Measurements from ENCODE around the gene ZNF324B.

DNA sequence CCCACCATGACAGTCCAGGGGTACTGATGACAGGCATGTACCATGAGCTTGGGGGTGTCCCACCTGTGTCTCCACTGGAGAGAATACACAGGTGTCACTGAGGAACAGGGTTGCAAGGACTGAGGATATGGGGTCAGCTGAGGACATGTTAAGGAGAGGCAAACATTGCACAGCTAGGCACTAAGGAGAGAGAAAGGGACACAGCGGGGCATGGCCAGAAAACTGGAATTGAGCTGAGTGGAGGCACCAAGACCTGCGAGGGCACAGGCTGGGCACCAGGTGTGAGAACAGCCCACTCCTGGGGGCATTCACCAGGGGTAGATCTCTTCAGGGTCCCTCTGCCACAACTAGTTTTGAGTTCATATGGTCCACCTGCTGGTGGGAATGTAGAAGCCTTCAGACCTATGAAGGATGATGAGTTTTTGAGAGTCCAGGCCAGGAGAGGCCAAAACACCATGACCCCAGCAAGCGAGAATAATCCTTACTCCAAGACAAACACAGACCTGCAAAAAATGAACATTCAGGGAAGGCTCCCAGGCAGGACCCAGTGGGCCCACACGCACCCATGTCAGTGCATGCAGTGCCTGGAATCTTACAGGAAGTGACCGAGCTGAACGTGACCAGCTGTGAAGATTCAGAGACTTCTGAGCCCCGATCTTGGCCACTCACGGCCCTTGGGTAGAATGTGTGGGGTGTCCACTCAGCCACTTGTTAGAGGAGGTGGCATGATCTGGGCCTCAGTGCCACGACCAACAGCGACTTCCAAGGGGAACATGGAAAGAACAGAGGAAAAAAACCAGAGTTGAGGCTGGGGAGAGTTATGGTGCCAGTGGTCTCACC, 44.4 kb upstream of the ZNF324B start:
- TF ChIP-seq CTCF (tag by site-specific recombination; IDR thresholded peaks at IDR 0.05) (peak; percentile 45), ZNF623 (tag by site-specific recombination; IDR thresholded peaks at IDR 0.05) (no peak), ZBTB1 (tag by site-specific recombination; IDR thresholded peaks at IDR 0.05) (no peak), ZNF335 (tag by site-specific recombination; conservative IDR thresholded peaks at IDR 0.05) (no peak), ZNF660 (tag by site-specific recombination; IDR thresholded peaks at IDR 0.05) (no peak), ZNF624 (tag by site-specific recombination; IDR thresholded peaks at IDR 0.05) (no peak), SALL2 (tag by site-specific recombination; IDR thresholded peaks at IDR 0.05; ENCODE audit: borderline replicate concordance) (no peak), ZNF510 (tag by site-specific recombination; IDR thresholded peaks at IDR 0.05; ENCODE audit: insufficient replicate concordance) (no peak), SP3 (tag by site-specific recombination; IDR thresholded peaks at IDR 0.05) (no peak), ZNF830 (tag by site-specific recombination; IDR thresholded peaks at IDR 0.05; ENCODE audit: low read depth) (no peak), SP2 (tag by site-specific recombination; IDR thresholded peaks at IDR 0.05) (no peak)
- TF ChIP-seq, protein P1, sequence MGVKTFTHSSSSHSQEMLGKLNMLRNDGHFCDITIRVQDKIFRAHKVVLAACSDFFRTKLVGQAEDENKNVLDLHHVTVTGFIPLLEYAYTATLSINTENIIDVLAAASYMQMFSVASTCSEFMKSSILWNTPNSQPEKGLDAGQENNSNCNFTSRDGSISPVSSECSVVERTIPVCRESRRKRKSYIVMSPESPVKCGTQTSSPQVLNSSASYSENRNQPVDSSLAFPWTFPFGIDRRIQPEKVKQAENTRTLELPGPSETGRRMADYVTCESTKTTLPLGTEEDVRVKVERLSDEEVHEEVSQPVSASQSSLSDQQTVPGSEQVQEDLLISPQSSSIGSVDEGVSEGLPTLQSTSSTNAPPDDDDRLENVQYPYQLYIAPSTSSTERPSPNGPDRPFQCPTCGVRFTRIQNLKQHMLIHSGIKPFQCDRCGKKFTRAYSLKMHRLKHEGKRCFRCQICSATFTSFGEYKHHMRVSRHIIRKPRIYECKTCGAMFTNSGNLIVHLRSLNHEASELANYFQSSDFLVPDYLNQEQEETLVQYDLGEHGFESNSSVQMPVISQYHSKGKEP (tag by site-specific recombination; IDR thresholded peaks at IDR 0.05), result no peak

All from HEK293 (cell line).